Calu3 (cell line): ENCODE data around the gene OPRD1. TPM values are rescaled to one million over a fixed set of nuclear protein-coding genes. Genes with fewer than 3 reads are reported as not detected.

Source experiments
- BruUV-seq: library from RNA; stranded (reverse); fragments of 400-500 nt; replicated peaks from 2 replicates; lab custom pipeline; 2021; lab: Mats Ljungman, UMichigan
- CTCF ChIA-PET: fragments of 300-600 bp; sonication (Branson Sonifier 250); formaldehyde crosslinking; loops from one replicate; lab custom pipeline; 2022; ENCODE audit warnings: antibody characterized with exemption; lab: Charles Lee
- DNase-seq: peaks from one replicate; pipeline ENCODE4 v3.0.0; 2022
- H3K27ac Mint-ChIP-seq: one replicate; pipeline ENCODE4 v1.8.0; 2022; ENCODE audit warnings: mixed read lengths; ENCODE audit not compliant: unreplicated experiment
- H3K27me3 Mint-ChIP-seq: one replicate; pipeline ENCODE4 v1.8.0; 2022; ENCODE audit warnings: mixed read lengths; ENCODE audit not compliant: unreplicated experiment
- H3K36me3 Mint-ChIP-seq: one replicate; pipeline ENCODE4 v1.8.0; 2022; ENCODE audit warnings: mild to moderate bottlenecking, moderate library complexity, mixed read lengths; ENCODE audit not compliant: insufficient read depth, unreplicated experiment
- H3K4me1 Mint-ChIP-seq: one replicate; pipeline ENCODE4 v1.8.0; 2022; ENCODE audit warnings: mild to moderate bottlenecking, low read depth, mixed read lengths; ENCODE audit not compliant: unreplicated experiment
- H3K4me3 Mint-ChIP-seq: one replicate; pipeline ENCODE4 v1.8.0; 2022; ENCODE audit warnings: mild to moderate bottlenecking, low read depth, moderate library complexity, mixed read lengths; ENCODE audit not compliant: unreplicated experiment
- H3K9me3 Mint-ChIP-seq: one replicate; pipeline ENCODE4 v1.8.0; 2022; ENCODE audit warnings: low read depth, mixed read lengths; ENCODE audit not compliant: unreplicated experiment
- CTCF ChIP-seq: fragments of 200-600 bp; IDR thresholded peaks from one replicate; pipeline ENCODE4 v1.8.0; 2022; ENCODE audit warnings: antibody characterized with exemption; ENCODE audit not compliant: unreplicated experiment
- intact Hi-C: fragments of 100-400 bp; cut with micrococcal nuclease; formaldehyde crosslinking; loops from one replicate; pipeline ENCODE4 v1.10.0; 2022; ENCODE audit not compliant: unreplicated experiment
- total RNA-seq: library from RNA; stranded (reverse); gene quantifications from 2 replicates; pipeline ENCODE4 v1.2.3, GENCODE V29; 2022

Gene OPRD1
- total RNA-seq, 1 experiment from 2014 or later: 0.07 TPM

- peak overlapping the region; percentile 92 for H3K4me3 Mint-ChIP-seq
- no TSS peak for BruUV-seq
- H3K9me3 Mint-ChIP-seq: no peaks in the 10 kb centered on the region
- DNase-seq: no peak
- TF ChIP-seq CTCF: no peak
- H3K36me3 Mint-ChIP-seq: peaks cover 36% of the 10 kb centered on the region
- peak overlapping the region; percentile 90 for H3K27ac Mint-ChIP-seq
- CTCF ChIA-PET: interaction anchor here (0.5 to 1.5 kb wide), 2 partner anchors 54 to 146 kb away, joined by 3 to 4 read pairs; no protein-coding TSS in a partner anchor
- intact Hi-C loops: no loop called here
- H3K4me1 Mint-ChIP-seq: peaks cover 33% of the 10 kb centered on the region
- no peaks in the 10 kb centered on the region for H3K27me3 Mint-ChIP-seq
Measured at GRCh38 chr1:28887835-28888682, 76.1 kb downstream of the OPRD1 start.

- Mint-ChIP-seq H3K36me3 (peaks cover 36% of the 10 kb centered on the region), H3K9me3 (no peaks in the 10 kb centered on the region), H3K27ac (no peak overlapping the region), H3K4me1 (peaks cover 27% of the 10 kb centered on the region), H3K27me3 (no peaks in the 10 kb centered on the region), H3K4me3 (peak overlapping the region; percentile 92)
- TSS peak; percentile 13 for BruUV-seq
- no peak for TF ChIP-seq CTCF
- CTCF ChIA-PET: no interaction called here
- intact Hi-C loops: no loop called here
- DNase-seq: no peak
Measured at GRCh38 chr1:28888915-28889314, 76.9 kb downstream of the OPRD1 start.

GRCh38 chr1:28889357-28889756 lies 77.4 kb downstream of the OPRD1 start:
- no peak overlapping the region for H3K27ac Mint-ChIP-seq
- H3K4me1 Mint-ChIP-seq: peaks cover 23% of the 10 kb centered on the region
- H3K9me3 Mint-ChIP-seq: no peaks in the 10 kb centered on the region
- no peak for DNase-seq
- no peaks in the 10 kb centered on the region for H3K27me3 Mint-ChIP-seq
- intact Hi-C loops: no loop called here
- CTCF ChIA-PET: no interaction called here
- no TSS peak for BruUV-seq
- no peak for TF ChIP-seq CTCF
- H3K36me3 Mint-ChIP-seq: peaks cover 33% of the 10 kb centered on the region
- H3K4me3 Mint-ChIP-seq: peak overlapping the region; percentile 92

- no peak overlapping the region for H3K27ac Mint-ChIP-seq
Measured at GRCh38 chr1:28890435-28890834, 78.5 kb downstream of the OPRD1 start.

More at GRCh38 chr1:28890435-28890834, 78.5 kb downstream of the OPRD1 start:
- H3K27me3 Mint-ChIP-seq: no peaks in the 10 kb centered on the region
- no peak overlapping the region for H3K4me3 Mint-ChIP-seq
- peaks cover 25% of the 10 kb centered on the region for H3K36me3 Mint-ChIP-seq
- CTCF ChIA-PET: no interaction called here
- no peak for TF ChIP-seq CTCF
- no peaks in the 10 kb centered on the region for H3K9me3 Mint-ChIP-seq
- DNase-seq: no peak
- intact Hi-C loops: no loop called here
- H3K4me1 Mint-ChIP-seq: peaks cover 12% of the 10 kb centered on the region
- BruUV-seq: TSS peak; percentile 10
